Colonic mucosa (tissue), 4 donors: ENCODE results near the gene SLC15A4. TPM values are rescaled to one million over a fixed set of nuclear protein-coding genes. Genes with fewer than 3 reads are reported as not detected.

ENCODE experiments used
- DNase-seq: peaks from one replicate; pipeline ENCODE4 v3.0.0-alpha.2; 2020
- H3K27ac ChIP-seq: fragments of 200-600 bp; one replicate; pipeline ENCODE4 v1.8.0; 2021
- H3K27me3 ChIP-seq: fragments of 200-600 bp; one replicate; pipeline ENCODE4 v1.8.0; 2021
- H3K36me3 ChIP-seq: fragments of 200-600 bp; one replicate; pipeline ENCODE4 v1.8.0; 2021
- H3K4me1 ChIP-seq: fragments of 200-600 bp; one replicate; pipeline ENCODE4 v1.8.0; 2021; ENCODE audit warnings: mild to moderate bottlenecking
- H3K4me3 ChIP-seq: fragments of 200-600 bp; one replicate; pipeline ENCODE4 v1.8.0; 2021
- H3K9ac ChIP-seq, 2 donors: one replicate each; pipeline ENCODE4 v1.7.0; 2013; ENCODE audit warnings: control low read depth in 2 of 2, low read depth in 2 of 2, low read length in 2 of 2
- H3K9me3 ChIP-seq: fragments of 200-600 bp; one replicate; pipeline ENCODE4 v1.8.0; 2021
- CTCF ChIP-seq: fragments of 200-600 bp; IDR thresholded peaks from one replicate; pipeline ENCODE4 v1.8.0; 2022; ENCODE audit warnings: antibody characterized with exemption, mild to moderate bottlenecking
- intact Hi-C: fragments of 100-400 bp; cut with DNase I; formaldehyde crosslinking; loops from one replicate; pipeline ENCODE4 v1.14.1; 2022
- total RNA-seq, 2 donors: library from RNA; stranded (reverse); fragmentation: NEBNext Ultra II Directional in 1 of 2; extraction: Animal tissue kit (Norgen Biotek cat#: 25700) in 1 of 2; gene quantifications; one replicate each; pipeline ENCODE4 v1.2.1, GENCODE V29; 2021
- donor health status: healthy.
- donor health status: DM: no; HTN: no; CAD: no.
- donor health status: DM: no; HTN: no; CAD: no.

SLC15A4 gene
- total RNA-seq, 2 donors from 2014 or later = 12.0 to 12.8 TPM

DNA sequence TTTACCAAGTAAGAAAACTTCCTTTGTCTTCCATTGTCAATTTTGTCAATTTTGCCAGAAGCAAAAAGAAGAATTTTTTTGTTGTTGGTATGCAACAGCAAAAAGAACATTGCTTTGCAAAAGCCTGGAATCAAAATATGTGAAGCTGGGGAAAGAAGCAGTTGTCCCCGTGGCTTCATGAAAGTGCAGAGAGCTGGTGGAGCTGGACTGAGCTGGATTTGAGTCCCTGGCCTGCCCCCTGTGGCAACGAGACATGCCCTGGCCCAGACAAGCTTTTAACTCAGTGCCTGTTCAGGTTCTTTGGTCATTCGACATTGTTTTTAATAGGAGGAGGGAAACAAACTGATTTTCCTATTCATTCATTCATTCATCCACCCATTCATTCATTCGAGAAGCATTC lies 70.3 kb downstream of the SLC15A4 start:
- no peaks in the 10 kb centered on the region for H3K4me1 ChIP-seq
- no peak for TF ChIP-seq CTCF
- H3K9me3 ChIP-seq = no peaks in the 10 kb centered on the region
- intact Hi-C loops = no loop called here
- no peak overlapping the region for H3K4me3 ChIP-seq
- H3K36me3 ChIP-seq = no peaks in the 10 kb centered on the region
- DNase-seq = no peak
- H3K9ac ChIP-seq = no peak overlapping the region
- H3K27ac ChIP-seq = no peak overlapping the region
- H3K27me3 ChIP-seq = no peaks in the 10 kb centered on the region

GRCh38 chr12:128752386-128752785 lies 71.4 kb downstream of the SLC15A4 start:
- H3K4me1 ChIP-seq = no peaks in the 10 kb centered on the region
- intact Hi-C loops = no loop called here
- no peaks in the 10 kb centered on the region for H3K27me3 ChIP-seq
- H3K9ac ChIP-seq = no peak overlapping the region
- no peak for TF ChIP-seq CTCF
- DNase-seq = no peak
- no peaks in the 10 kb centered on the region for H3K9me3 ChIP-seq
- no peak overlapping the region for H3K27ac ChIP-seq
- H3K36me3 ChIP-seq = no peaks in the 10 kb centered on the region
- no peak overlapping the region for H3K4me3 ChIP-seq

DNA sequence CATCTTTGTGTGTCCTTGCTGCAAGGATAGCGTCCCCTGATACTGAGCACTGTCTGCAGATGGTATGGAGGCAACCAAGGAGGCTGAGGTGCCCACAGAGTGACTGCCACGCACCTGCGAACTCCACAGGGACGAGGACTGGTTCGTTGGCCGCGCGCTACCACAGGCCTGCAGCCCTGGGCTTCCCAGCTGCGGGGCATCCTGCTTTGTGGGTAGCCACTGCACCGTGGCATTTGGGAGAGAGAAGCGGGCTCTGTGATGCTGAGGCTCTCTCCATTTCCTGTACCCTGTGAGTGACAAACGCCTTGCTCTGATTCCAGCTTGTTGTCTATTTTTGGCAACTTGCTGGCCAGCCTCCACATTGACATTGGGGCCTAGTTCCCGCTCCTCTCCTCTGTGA lies 76.3 kb downstream of the SLC15A4 start:
- Histone ChIP-seq H3K4me1 (no peaks in the 10 kb centered on the region), H3K4me3 (no peak overlapping the region), H3K27ac (no peak overlapping the region), H3K9me3 (no peaks in the 10 kb centered on the region), H3K9ac (no peak overlapping the region), H3K27me3 (no peaks in the 10 kb centered on the region), H3K36me3 (no peaks in the 10 kb centered on the region)
- TF ChIP-seq CTCF = no peak
- intact Hi-C loops = no loop called here
- DNase-seq = no peak

DNA sequence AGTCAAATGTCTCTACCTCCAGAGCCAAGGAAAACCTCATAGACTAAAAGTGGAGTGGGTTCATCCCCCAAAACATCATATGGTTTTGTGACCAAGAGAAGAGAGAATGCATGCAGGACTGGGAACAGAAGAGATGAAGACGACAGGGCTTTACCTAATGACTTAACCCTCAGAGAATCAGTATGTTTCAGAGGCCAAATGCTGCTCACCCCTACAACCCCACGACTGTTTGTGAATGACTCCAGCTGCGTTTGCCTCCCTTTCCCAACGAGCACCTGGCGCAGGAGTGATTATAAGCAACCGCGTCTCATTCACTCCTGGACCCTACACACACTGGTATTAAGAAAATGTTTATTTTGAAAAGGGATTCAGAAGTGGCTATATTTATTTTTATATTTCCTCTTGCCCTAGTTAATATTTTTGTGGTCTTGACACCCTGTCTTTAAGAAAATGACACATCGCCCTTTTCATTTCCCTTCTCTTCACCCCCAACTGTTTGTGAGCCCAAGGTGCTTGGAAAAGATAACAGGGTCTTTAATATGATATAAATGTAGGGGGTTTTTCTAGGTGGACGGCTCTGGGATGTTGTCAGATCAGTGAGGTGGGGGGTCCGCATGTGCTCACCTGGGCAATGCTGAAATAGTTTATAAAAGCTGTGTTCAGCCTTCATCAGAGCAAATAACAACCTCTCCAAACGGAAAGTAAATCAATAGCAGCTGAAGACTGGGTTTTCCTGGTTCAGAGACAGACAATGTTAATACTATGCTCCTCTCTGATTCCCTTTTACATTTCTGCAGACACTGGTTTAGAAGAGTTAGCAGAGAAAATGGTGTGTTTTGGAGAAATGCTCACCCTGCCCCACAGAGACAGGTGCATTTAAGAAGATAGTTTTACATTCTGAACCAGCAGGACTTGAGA lies 77.7 kb downstream of the SLC15A4 start:
- intact Hi-C loops = no loop called here
- Histone ChIP-seq H3K27ac (no peak overlapping the region), H3K9me3 (no peaks in the 10 kb centered on the region), H3K36me3 (no peaks in the 10 kb centered on the region), H3K4me1 (no peaks in the 10 kb centered on the region), H3K9ac (no peak overlapping the region), H3K4me3 (no peak overlapping the region), H3K27me3 (no peaks in the 10 kb centered on the region)
- no peak for DNase-seq
- TF ChIP-seq CTCF = no peak

DNA sequence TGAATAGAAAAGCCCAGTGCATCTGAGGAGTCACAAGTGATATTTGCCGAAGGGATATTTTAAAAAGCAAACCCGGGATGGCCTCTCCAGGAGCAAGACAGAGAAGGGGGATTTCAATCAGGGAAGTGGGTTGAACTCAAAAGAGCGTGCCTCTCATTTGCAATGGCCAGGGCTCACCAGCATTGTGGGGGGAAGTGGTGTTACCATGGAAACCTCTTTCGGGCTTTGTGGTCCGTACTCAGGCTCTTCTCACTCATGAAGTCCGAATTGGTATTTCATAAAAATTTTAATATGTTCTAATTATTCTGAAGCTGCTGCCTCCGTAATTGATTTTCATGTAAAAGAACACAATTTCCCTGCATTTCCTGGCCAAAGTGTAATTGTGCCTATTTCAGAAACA lies 79.8 kb downstream of the SLC15A4 start:
- Histone ChIP-seq H3K27me3 (no peaks in the 10 kb centered on the region), H3K9ac (no peak overlapping the region), H3K4me1 (no peaks in the 10 kb centered on the region), H3K36me3 (no peaks in the 10 kb centered on the region), H3K9me3 (no peaks in the 10 kb centered on the region), H3K27ac (no peak overlapping the region), H3K4me3 (no peak overlapping the region)
- intact Hi-C loops = no loop called here
- no peak for TF ChIP-seq CTCF
- no peak for DNase-seq

Other genes starting within 250 kb of the SLC15A4 start
- under 1 TPM; 0.17 to 0.45 TPM for gene GLT1D1, start 29.5 kb upstream of the SLC15A4 start, total RNA-seq